Measurements from ENCODE around the gene LRP4.

The LRP4 gene

GRCh38 chr11:46918788-46919513 is 601 bp upstream of the LRP4 start:
- no peak for DNase-seq (ENCODE audit: low spot score)

- no peak for DNase-seq (ENCODE audit: low spot score)
Observed at GRCh38 chr11:46917762-46918082, 628 bp downstream of the LRP4 start.

- peak; percentile 47 for DNase-seq (ENCODE audit: low spot score)
Observed at GRCh38 chr11:46917109-46917761, 1.1 kb downstream of the LRP4 start.

GRCh38 chr11:46916286-46917108 is 1.9 kb downstream of the LRP4 start:
- peak; percentile 93 for DNase-seq (ENCODE audit: low spot score)

GRCh38 chr11:46914910-46915309 is 3.4 kb downstream of the LRP4 start:
- no peak for DNase-seq (ENCODE audit: low spot score)

GRCh38 chr11:46914363-46914762 is 4.0 kb downstream of the LRP4 start:
- no peak for DNase-seq (ENCODE audit: low spot score)

- no peak for DNase-seq (ENCODE audit: low spot score)
Observed at GRCh38 chr11:46913484-46913883, 4.9 kb downstream of the LRP4 start.

- DNase-seq (ENCODE audit: low spot score) = no peak
Observed at GRCh38 chr11:46912526-46913150, 5.7 kb downstream of the LRP4 start.

- DNase-seq (ENCODE audit: low spot score) = no peak
Observed at GRCh38 chr11:46907606-46908005, 10.7 kb downstream of the LRP4 start.

- DNase-seq (ENCODE audit: low spot score) = no peak
Observed at GRCh38 chr11:46906609-46907041, 11.7 kb downstream of the LRP4 start.

- DNase-seq (ENCODE audit: low spot score) = no peak
Observed at GRCh38 chr11:46905806-46906205, 12.5 kb downstream of the LRP4 start.

GRCh38 chr11:46903846-46904245 is 14.5 kb downstream of the LRP4 start:
- DNase-seq (ENCODE audit: low spot score) = no peak

- DNase-seq (ENCODE audit: low spot score) = no peak
Observed at GRCh38 chr11:46902694-46903093, 15.7 kb downstream of the LRP4 start.

- DNase-seq (ENCODE audit: low spot score) = no peak
Observed at GRCh38 chr11:46901156-46901555, 17.2 kb downstream of the LRP4 start.

GRCh38 chr11:46900091-46900746 is 18.1 kb downstream of the LRP4 start:
- DNase-seq (ENCODE audit: low spot score) = no peak

GRCh38 chr11:46899501-46900025 is 18.8 kb downstream of the LRP4 start:
- no peak for DNase-seq (ENCODE audit: low spot score)

GRCh38 chr11:46898396-46899095 is 19.8 kb downstream of the LRP4 start:
- peak; percentile 49 for DNase-seq (ENCODE audit: low spot score)

GRCh38 chr11:46896719-46897406 is 21.5 kb downstream of the LRP4 start:
- DNase-seq (ENCODE audit: low spot score) = peak; percentile 45

- DNase-seq (ENCODE audit: low spot score) = no peak
Observed at GRCh38 chr11:46895821-46896220, 22.5 kb downstream of the LRP4 start.

- no peak for DNase-seq (ENCODE audit: low spot score)
Observed at GRCh38 chr11:46894961-46895360, 23.4 kb downstream of the LRP4 start.

- no peak for DNase-seq (ENCODE audit: low spot score)
Observed at GRCh38 chr11:46894506-46894905, 23.8 kb downstream of the LRP4 start.
